Cardiac fibroblast (primary cell): ENCODE results near the gene LMX1B.
A peak's percentile ranks its signal among the peaks of the same experiment; 100 is the strongest.

Source experiments
- DNase-seq, 2 donors: peaks; one replicate each; pipeline versions ENCODE4 v3.0.0 to v3.0.0-alpha.2; 2010; ENCODE audit warnings: low read depth in 2 of 2
- H3K4me3 ChIP-seq, 2 donors: replicated peaks in 1 of 2; 1 replicate in 1 of 2; 2 replicates in 1 of 2; pipeline ENCODE4 v1.5.1; 2011; ENCODE audit warnings: low read depth in 2 of 2, low read length in 2 of 2, mild to moderate bottlenecking in 2 of 2, moderate library complexity in 1 of 2
- TF ChIP-seq, protein P1 (sequence below): IDR thresholded peaks from one replicate; pipeline ENCODE4 v1.5.1; 2011; ENCODE audit warnings: low read depth, mild to moderate bottlenecking, low read length, inconsistent platforms

LMX1B gene

DNA sequence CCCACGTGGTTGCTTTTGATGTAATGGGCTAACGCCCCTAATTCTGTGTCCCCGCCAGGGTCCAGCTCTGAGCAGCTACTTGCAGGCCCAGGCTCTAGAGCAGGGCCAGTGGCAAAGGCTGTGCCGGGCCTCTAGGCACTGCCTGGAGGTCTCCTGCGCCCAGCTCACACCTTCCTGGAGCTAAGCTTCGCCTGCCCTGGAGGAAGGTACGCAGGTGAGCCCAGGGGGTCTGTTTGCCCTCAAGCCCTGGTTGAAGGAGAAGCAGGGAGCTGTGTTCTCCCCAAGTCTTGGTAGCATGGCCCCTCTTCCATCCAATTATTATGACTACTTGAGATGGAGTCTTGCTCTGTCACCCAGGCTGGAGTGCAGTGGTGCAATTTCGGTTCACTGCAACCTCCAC lies 5.2 kb upstream of the LMX1B start:
- no peak for DNase-seq
- TF ChIP-seq, protein P1, sequence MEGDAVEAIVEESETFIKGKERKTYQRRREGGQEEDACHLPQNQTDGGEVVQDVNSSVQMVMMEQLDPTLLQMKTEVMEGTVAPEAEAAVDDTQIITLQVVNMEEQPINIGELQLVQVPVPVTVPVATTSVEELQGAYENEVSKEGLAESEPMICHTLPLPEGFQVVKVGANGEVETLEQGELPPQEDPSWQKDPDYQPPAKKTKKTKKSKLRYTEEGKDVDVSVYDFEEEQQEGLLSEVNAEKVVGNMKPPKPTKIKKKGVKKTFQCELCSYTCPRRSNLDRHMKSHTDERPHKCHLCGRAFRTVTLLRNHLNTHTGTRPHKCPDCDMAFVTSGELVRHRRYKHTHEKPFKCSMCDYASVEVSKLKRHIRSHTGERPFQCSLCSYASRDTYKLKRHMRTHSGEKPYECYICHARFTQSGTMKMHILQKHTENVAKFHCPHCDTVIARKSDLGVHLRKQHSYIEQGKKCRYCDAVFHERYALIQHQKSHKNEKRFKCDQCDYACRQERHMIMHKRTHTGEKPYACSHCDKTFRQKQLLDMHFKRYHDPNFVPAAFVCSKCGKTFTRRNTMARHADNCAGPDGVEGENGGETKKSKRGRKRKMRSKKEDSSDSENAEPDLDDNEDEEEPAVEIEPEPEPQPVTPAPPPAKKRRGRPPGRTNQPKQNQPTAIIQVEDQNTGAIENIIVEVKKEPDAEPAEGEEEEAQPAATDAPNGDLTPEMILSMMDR: no peak

DNA sequence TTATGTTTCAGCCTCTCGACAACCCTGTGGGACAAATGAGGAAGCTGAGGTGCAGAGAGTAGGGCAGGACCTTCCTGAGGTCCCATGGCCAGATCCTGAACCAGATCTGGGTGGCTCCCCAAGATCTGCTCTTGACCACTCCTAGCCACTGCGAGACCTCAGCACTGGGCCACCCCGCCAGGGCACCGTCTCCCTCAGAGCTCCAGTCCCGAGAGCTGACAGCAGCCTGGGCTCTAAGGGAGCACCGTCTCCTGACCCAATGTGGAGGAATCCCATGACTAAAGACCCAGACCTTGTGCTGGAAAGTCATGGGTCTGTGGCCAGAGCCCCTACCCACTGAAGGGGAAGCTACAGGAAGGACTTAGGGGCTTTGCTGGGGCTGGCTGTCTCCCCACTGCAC lies 4.5 kb upstream of the LMX1B start:
- H3K4me3 ChIP-seq: no peak overlapping the region
- DNase-seq: no peak
- TF ChIP-seq, protein P1: no peak

More for the DNA sequence above, 5.2 kb upstream of the LMX1B start:
- H3K4me3 ChIP-seq: no peak overlapping the region

DNA sequence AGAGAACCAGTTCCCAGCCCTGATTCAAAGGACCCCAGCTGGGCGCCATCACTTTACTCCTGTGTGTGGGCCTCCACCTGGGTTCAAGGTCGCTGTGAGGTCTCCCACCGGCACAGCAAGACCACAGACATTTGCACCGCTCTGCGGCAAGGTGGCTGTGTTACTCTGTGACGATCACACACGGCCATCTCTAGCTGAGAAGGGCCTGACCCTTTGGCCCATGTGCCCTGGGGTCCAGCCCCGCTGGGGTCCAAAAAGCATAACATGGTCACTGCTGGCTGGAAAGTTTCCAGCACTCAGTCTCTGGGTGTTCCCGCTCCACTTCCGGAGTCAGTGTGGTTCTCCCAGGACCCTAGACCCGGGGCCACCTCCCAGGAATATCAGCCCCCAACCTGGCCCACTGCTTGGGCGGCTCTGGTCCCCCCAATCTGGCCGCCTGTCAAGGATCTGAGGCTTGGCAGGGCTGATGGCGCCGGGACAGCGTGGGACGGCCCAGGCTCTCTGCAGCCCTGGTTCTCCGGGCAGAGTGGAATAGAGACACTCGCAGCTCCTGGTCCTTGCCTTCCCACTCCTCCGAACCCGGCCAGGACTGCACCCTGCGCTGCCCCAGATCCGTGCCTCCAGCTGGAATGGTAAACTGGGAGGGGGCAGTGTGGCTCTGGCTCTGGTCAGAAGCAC lies 3.9 kb upstream of the LMX1B start:
- no peak for DNase-seq
- TF ChIP-seq, protein P1: no peak
- no peak overlapping the region for H3K4me3 ChIP-seq

DNA sequence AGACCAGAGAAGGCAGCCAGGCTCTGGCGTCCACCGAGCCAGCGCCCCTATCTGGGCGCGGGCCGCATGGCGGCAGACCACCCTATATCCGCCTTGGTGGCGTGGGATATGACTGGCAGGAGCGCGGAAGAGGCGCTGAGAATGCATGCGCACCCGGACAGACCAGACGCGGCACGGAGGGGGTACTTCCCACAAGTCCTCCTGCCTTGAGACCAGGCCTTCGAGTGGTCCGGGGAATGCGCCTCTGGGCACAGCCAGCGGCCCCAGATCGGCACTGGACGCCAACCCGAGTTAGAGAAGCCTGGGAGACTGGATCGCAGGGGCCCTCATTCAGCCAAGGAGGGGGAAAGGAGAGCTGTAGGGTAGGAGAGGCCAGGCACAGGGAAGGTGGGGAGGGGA lies 2.5 kb upstream of the LMX1B start:
- no peak overlapping the region for H3K4me3 ChIP-seq
- DNase-seq: no peak
- TF ChIP-seq, protein P1: no peak

DNA sequence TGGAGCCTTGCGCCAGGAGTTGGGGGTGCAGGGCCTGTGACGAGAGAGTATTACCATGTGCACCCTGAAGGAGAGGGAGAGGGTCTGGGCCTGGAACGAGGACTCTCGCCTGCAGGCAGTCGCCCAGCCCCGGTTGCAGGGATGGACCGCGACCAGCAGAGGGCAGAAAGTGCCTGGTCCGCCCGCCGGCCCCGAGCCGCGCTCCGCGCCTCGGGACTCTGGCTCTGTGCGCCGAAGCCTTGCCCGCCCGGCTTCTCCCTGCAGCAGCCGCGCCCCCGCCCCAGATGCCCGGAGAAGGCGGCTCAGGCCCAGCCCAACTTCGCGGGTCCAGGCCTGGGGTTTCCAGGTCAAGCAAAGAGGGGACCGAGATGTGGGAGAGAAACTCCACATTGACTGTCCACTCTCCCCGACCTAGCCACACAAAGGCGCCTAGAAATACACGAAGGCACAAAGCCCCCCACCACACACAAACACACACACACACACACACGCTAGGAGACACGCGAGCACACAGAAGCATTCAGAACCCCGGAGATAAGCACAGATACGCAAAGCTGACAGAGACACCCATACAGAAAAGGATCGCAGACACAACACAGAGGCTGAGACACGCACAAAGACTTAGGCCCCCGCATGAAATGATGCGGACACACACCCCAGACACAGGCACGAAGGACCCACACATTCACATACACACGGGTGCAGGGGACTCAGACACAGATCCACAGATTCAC lies 2.0 kb upstream of the LMX1B start:
- no peak overlapping the region for H3K4me3 ChIP-seq
- DNase-seq: peak; percentile 61 to 66
- TF ChIP-seq, protein P1: peak; percentile 69

DNA sequence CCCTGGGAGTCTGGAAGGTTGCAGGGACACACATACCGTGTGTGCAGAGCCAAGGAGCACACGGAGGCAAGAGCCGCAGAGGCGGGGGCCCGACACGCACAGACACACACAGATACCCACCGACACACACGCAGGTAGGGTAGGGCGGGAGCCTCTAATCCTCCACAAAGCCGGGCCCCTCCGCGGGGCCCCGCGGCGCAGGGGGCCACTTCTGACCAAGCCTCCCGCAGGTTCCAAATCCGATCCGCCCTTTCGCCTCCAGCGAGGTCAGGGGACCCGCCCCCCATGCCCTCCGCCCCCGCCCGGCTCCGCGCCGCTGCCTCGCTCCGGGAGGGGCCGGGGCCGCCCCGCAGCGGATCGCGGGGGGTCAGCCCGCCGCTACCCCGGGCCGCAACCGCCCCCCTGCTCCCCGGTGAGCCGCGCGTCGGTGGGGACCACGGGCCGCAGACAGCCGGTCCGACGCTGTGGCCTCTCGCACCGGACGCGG lies 1.4 kb upstream of the LMX1B start:
- TF ChIP-seq, protein P1: no peak
- DNase-seq: no peak
- H3K4me3 ChIP-seq: no peak overlapping the region
